Activated CD4-positive, alpha-beta T cell treated with anti-CD3 and anti-CD28 coated beads for 24 hours (primary cell): Measurements from ENCODE around the gene BTN2A1.
"Not testable (repeated sequence)": the region's sequence is repeated elsewhere in the genome, so short reads cannot be mapped to it uniquely, and the experiment has no call there.

ENCODE experiments used
- DNase-seq, 2 donors: peaks; one replicate each; pipeline ENCODE4 v3.0.0-alpha.2; 2020; ENCODE audit warnings: low read depth in 2 of 2

BTN2A1 gene

GRCh38 chr6:26457806-26458688 is at the start of gene BTN2A1:
TSS of gene BTN2A1 (plus strand) at chr6:26457955. CDS start at chr6:26458637, 682 bp downstream.
- peak; percentile 32 to 39 for DNase-seq

- no peak for DNase-seq
Measured at GRCh38 chr6:26408828-26409730, 48.7 kb upstream of the BTN2A1 start.

- no peak for DNase-seq
Measured at GRCh38 chr6:26411751-26412150, 46.0 kb upstream of the BTN2A1 start.

GRCh38 chr6:26412228-26412627 is 45.5 kb upstream of the BTN2A1 start:
- no peak for DNase-seq

GRCh38 chr6:26412954-26413353 is 44.8 kb upstream of the BTN2A1 start:
- DNase-seq, result no peak

GRCh38 chr6:26414281-26414680 is 43.5 kb upstream of the BTN2A1 start:
- no peak for DNase-seq

- DNase-seq, result no peak
Measured at GRCh38 chr6:26415036-26415614, 42.6 kb upstream of the BTN2A1 start.

- no peak for DNase-seq
Measured at GRCh38 chr6:26415791-26416190, 42.0 kb upstream of the BTN2A1 start.

- no peak for DNase-seq
Measured at GRCh38 chr6:26416288-26416687, 41.5 kb upstream of the BTN2A1 start.

- not testable (repeated sequence) for DNase-seq
Measured at GRCh38 chr6:26418077-26418476, 39.7 kb upstream of the BTN2A1 start.

GRCh38 chr6:26418795-26419194 is 39.0 kb upstream of the BTN2A1 start:
- DNase-seq, result not testable (repeated sequence)

- no peak for DNase-seq
Measured at GRCh38 chr6:26420688-26421171, 37.0 kb upstream of the BTN2A1 start.

GRCh38 chr6:26421259-26422144 is 36.3 kb upstream of the BTN2A1 start:
- no peak for DNase-seq

- DNase-seq, result no peak
Measured at GRCh38 chr6:26422329-26422728, 35.4 kb upstream of the BTN2A1 start.

GRCh38 chr6:26426691-26427450 is 30.9 kb upstream of the BTN2A1 start:
- no peak for DNase-seq

- no peak for DNase-seq
Measured at GRCh38 chr6:26427451-26427809, 30.3 kb upstream of the BTN2A1 start.

- no peak for DNase-seq
Measured at GRCh38 chr6:26428206-26428605, 29.5 kb upstream of the BTN2A1 start.

- no peak for DNase-seq
Measured at GRCh38 chr6:26430787-26431186, 27.0 kb upstream of the BTN2A1 start.

- no peak for DNase-seq
Measured at GRCh38 chr6:26431258-26432172, 26.2 kb upstream of the BTN2A1 start.
